ENCODE results near the gene MRPS23. TPM values are rescaled to one million over a fixed set of nuclear protein-coding genes. Genes with fewer than 3 reads are reported as not detected.
A peak's percentile ranks its signal among the peaks of the same experiment; 100 is the strongest.

Gene MRPS23
- total and polyA plus RNA-seq, 2 experiments from 2014 or later, result 53.2 to 74.5 TPM

GRCh38 chr17:57855391-57856035, 5.7 kb upstream of the MRPS23 start:
- ATAC-seq, result no peak

GRCh38 chr17:57853695-57854094, 3.9 kb upstream of the MRPS23 start:
- Histone ChIP-seq H3K9me2 (ENCODE audit: insufficient read depth) (no peaks in the 10 kb centered on the region), H3K4me2 (no peak overlapping the region), H3K27me3 (ENCODE audit: insufficient read depth) (0 out of 2 replicates have a peak, but pooled peaks cover under 1% of the 10 kb centered on the region), H3K27ac (ENCODE audit: low read depth) (no peak overlapping the region), H3K4me1 (ENCODE audit: insufficient read depth) (peaks cover 18% of the 10 kb centered on the region), H3K79me2 (replicated peaks; ENCODE audit: insufficient read depth) (peaks cover 11% of the 10 kb centered on the region), H3F3A (replicated peaks; ENCODE audit: low read depth) (0 out of 2 replicates have a peak, but pooled peaks cover 10% of the 10 kb centered on the region), H4K20me1 (replicated peaks; ENCODE audit: insufficient read depth) (no peaks in the 10 kb centered on the region), H3K36me3 (ENCODE audit: insufficient read depth) (no peaks in the 10 kb centered on the region; the same call in 1 of the 2 replicates), H3K4me3 (no peak overlapping the region), H2AFZ (no peak overlapping the region)
- ATAC-seq, result no peak
- H3K4me3 Mint-ChIP-seq, result no peak overlapping the region; the same call in 2 of the 3 replicates
- no peak for DNase-seq (ENCODE audit: low spot score)
- H3K4me1 Mint-ChIP-seq, result peaks cover 34% of the 10 kb centered on the region
- peaks cover 8% of the 10 kb centered on the region for H3K27me3 Mint-ChIP-seq (ENCODE audit: insufficient read depth, low read depth, poor library complexity)
- no peaks in the 10 kb centered on the region for H3K9me3 Mint-ChIP-seq
- H3K27ac Mint-ChIP-seq, result no peak overlapping the region
- H3K36me3 Mint-ChIP-seq (ENCODE audit: low read depth), result peaks cover 9% of the 10 kb centered on the region; the same call in 2 of the 3 replicates
- TF ChIP-seq ETS1 (IDR thresholded peaks at IDR 0.05), result no peak
- TF ChIP-seq ZNF331 (CRISPR knock-in tag; IDR thresholded peaks at IDR 0.05; ENCODE audit: low read depth), result no peak
- TF ChIP-seq POLR2AphosphoS5 (IDR thresholded peaks at IDR 0.05; ENCODE audit: low read depth), result no peak
- no peak for TF ChIP-seq EZH2phosphoT487 (IDR thresholded peaks at IDR 0.05; ENCODE audit: unreplicated experiment)
- TF ChIP-seq JUNB (IDR thresholded peaks at IDR 0.05; ENCODE audit: unreplicated experiment), result no peak
- TF ChIP-seq EZH2 (IDR thresholded peaks at IDR 0.05; ENCODE audit: low read depth, unreplicated experiment), result no peak
- TF ChIP-seq CTCF (conservative IDR thresholded peaks at IDR 0.05; ENCODE audit: low read depth in 2 of 2), result no peak

More at GRCh38 chr17:57855391-57856035, 5.7 kb upstream of the MRPS23 start:
- Histone ChIP-seq H2AFZ (0 out of 2 replicates have a peak overlapping the region, but pooled peaks have one; percentile 38), H3K27ac (ENCODE audit: low read depth) (no peak overlapping the region), H3F3A (replicated peaks; ENCODE audit: low read depth) (peaks cover 4% of the 10 kb centered on the region; the same call in 1 of the 2 replicates), H3K27me3 (ENCODE audit: insufficient read depth) (peaks cover 19% of the 10 kb centered on the region), H3K4me2 (no peak overlapping the region), H3K79me2 (replicated peaks; ENCODE audit: insufficient read depth) (no peaks in the 10 kb centered on the region), H4K20me1 (replicated peaks; ENCODE audit: insufficient read depth) (no peaks in the 10 kb centered on the region), H3K4me1 (ENCODE audit: insufficient read depth) (peaks cover 15% of the 10 kb centered on the region), H3K4me3 (no peak overlapping the region), H3K9me2 (ENCODE audit: insufficient read depth) (no peaks in the 10 kb centered on the region), H3K36me3 (ENCODE audit: insufficient read depth) (no peaks in the 10 kb centered on the region; the same call in 1 of the 2 replicates)
- peaks cover 39% of the 10 kb centered on the region for H3K4me1 Mint-ChIP-seq
- H3K4me3 Mint-ChIP-seq, result no peak overlapping the region
- DNase-seq (ENCODE audit: low spot score), result no peak
- no peaks in the 10 kb centered on the region for H3K9me3 Mint-ChIP-seq
- TF ChIP-seq ETS1 (IDR thresholded peaks at IDR 0.05), result no peak
- no peak for TF ChIP-seq JUNB (IDR thresholded peaks at IDR 0.05; ENCODE audit: unreplicated experiment)
- TF ChIP-seq CTCF (conservative IDR thresholded peaks at IDR 0.05; ENCODE audit: low read depth in 2 of 2), result no peak
- no peaks in the 10 kb centered on the region for H3K36me3 Mint-ChIP-seq (ENCODE audit: low read depth)
- no peak overlapping the region; the same call in 1 of the 2 replicates for H3K27ac Mint-ChIP-seq
- peaks cover 17% of the 10 kb centered on the region for H3K27me3 Mint-ChIP-seq (ENCODE audit: insufficient read depth, low read depth, poor library complexity)
